Panc1 (cell line): ENCODE data around the gene INAVA.

Source experiments
- CTCF ChIP-seq: fragments of 450-650 bp; IDR thresholded peaks from 2 replicates; pipeline ENCODE4 v1.5.1; 2017; ENCODE audit warnings: mild to moderate bottlenecking
- POLR2AphosphoS5 ChIP-seq: IDR thresholded peaks from 2 replicates; pipeline ENCODE4 v1.6.1; 2012; ENCODE audit warnings: mild to moderate bottlenecking, low read depth, low read length, moderate library complexity
- REST ChIP-seq, 2 experiments: IDR thresholded peaks; 2 replicates each; pipeline ENCODE4 v1.6.1; 2011 to 2012; ENCODE audit warnings: low read depth in 2 of 2, control low read depth in 1 of 2, low read length in 1 of 2, mild to moderate bottlenecking in 1 of 2, moderate library complexity in 1 of 2; ENCODE audit not compliant: insufficient read depth in 1 of 2
- TCF7L2 ChIP-seq: IDR thresholded peaks from 2 replicates; pipeline ENCODE4 v1.6.1; 2011; ENCODE audit warnings: mild to moderate bottlenecking, low read depth, low read length, inconsistent platforms

DNA sequence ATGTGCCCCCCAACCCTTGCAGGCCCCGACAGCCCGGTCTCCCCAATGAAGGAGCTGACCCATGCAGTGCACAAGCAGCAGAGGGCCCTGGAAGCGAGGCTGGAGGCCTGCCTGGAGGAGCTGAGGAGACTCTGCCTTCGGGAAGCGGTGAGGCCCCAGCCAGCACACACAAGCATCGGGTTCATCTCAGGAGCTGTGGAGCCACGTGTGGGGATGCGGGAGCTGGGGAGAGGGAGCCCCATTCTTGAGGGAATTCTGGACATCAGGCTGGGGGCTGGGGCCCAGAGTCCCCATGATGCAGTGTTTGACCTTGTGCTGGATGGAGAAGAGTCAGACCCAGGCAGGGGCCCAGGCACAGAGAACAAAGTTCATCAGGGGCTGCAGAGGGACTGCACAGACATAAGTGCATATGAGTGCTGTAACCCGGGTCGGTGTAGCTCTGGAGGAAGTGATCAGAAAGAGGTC is 4.8 kb downstream of the INAVA start:
- no peak for TF ChIP-seq CTCF
- TF ChIP-seq TCF7L2 = no peak
- TF ChIP-seq POLR2AphosphoS5 = no peak
- TF ChIP-seq REST (IDR thresholded peaks at IDR 0.05; ENCODE audit: insufficient read depth in 1 of 2, low read depth in 2 of 2, low read length in 1 of 2) = no peak
